Neuron (in vitro differentiated cells): ENCODE data around the gene HTR3E.
"Not testable (repeated sequence)": the region's sequence is repeated elsewhere in the genome, so short reads cannot be mapped to it uniquely, and the experiment has no call there.

Source experiments
- H2AFZ ChIP-seq: one replicate; pipeline ENCODE4 v1.6.1; 2013; ENCODE audit warnings: low read depth, mild to moderate bottlenecking, inconsistent platforms, low read length, moderate library complexity
- H3K27me3 ChIP-seq: one replicate; pipeline ENCODE4 v1.6.1; 2013; ENCODE audit warnings: low read length; ENCODE audit not compliant: insufficient read depth
- H3K36me3 ChIP-seq: one replicate; pipeline ENCODE4 v1.6.1; 2013; ENCODE audit warnings: low read length; ENCODE audit not compliant: insufficient read depth
- H3K4me1 ChIP-seq: one replicate; pipeline ENCODE4 v1.6.1; 2013; ENCODE audit warnings: low read length; ENCODE audit not compliant: insufficient read depth
- H3K4me3 ChIP-seq: 2 replicates; pipeline ENCODE4 v1.5.1; 2013; ENCODE audit warnings: mild to moderate bottlenecking, low read length, moderate library complexity
- H3K9me3 ChIP-seq: one replicate; pipeline ENCODE4 v1.6.1; 2013; ENCODE audit warnings: low read length

Gene HTR3E, protein sequence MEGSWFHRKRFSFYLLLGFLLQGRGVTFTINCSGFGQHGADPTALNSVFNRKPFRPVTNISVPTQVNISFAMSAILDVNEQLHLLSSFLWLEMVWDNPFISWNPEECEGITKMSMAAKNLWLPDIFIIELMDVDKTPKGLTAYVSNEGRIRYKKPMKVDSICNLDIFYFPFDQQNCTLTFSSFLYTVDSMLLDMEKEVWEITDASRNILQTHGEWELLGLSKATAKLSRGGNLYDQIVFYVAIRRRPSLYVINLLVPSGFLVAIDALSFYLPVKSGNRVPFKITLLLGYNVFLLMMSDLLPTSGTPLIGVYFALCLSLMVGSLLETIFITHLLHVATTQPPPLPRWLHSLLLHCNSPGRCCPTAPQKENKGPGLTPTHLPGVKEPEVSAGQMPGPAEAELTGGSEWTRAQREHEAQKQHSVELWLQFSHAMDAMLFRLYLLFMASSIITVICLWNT

GRCh38 chr3:184096811-184097383 is at the start of gene HTR3E:
Gene HTR3E, plus strand, starts transcription at chr3:184097064. Its CDS starts 466 bp downstream, at chr3:184097530.
- H3K36me3 ChIP-seq, result no peaks in the 10 kb centered on the region
- H3K4me3 ChIP-seq, result no peak within 1 kb of the TSS
- no peak within 1 kb of the TSS for H2AFZ ChIP-seq
- no peaks in the 10 kb centered on the region for H3K9me3 ChIP-seq
- no peaks in the 10 kb centered on the region for H3K27me3 ChIP-seq
- no peaks in the 10 kb centered on the region for H3K4me1 ChIP-seq

GRCh38 chr3:184050217-184050847 is 46.5 kb upstream of the HTR3E start:
- H3K4me3 ChIP-seq, result no peak overlapping the region
- H3K9me3 ChIP-seq, result no peaks in the 10 kb centered on the region
- peaks cover 14% of the 10 kb centered on the region for H3K27me3 ChIP-seq
- no peaks in the 10 kb centered on the region for H3K36me3 ChIP-seq
- no peaks in the 10 kb centered on the region for H3K4me1 ChIP-seq
- H2AFZ ChIP-seq, result no peak overlapping the region

DNA sequence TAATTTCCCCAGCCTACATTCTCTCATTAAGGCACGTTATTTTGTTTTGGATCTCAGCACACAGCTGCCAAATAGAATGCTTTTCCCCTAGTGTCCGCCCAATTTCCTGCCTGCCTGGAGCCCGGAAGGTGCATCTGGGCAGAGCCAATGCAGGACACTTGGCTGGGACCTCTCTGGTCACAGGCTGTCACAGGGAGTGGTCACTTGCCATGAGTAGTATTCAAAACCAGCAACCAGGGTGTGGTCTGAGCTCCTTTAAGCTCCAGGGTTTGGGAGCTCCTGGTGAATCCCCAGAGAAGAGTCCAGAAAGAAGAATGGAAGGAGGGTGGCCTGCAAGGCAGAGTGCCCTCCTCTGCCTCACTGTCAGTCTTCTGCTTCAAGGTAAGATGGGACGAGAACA is 44.1 kb upstream of the HTR3E start, which contains the start of gene HTR3C:
Gene HTR3C, plus strand, starts transcription at position 281 of the 400 bp plus-strand sequence. Its CDS starts 34 bp downstream, at position 315.
- Histone ChIP-seq H3K4me1 (no peaks in the 10 kb centered on the region), H3K4me3 (no peak within 1 kb of the TSS), H3K27me3 (peaks cover 18% of the 10 kb centered on the region), H3K9me3 (no peaks in the 10 kb centered on the region), H3K36me3 (no peaks in the 10 kb centered on the region), H2AFZ (no peak within 1 kb of the TSS)

DNA sequence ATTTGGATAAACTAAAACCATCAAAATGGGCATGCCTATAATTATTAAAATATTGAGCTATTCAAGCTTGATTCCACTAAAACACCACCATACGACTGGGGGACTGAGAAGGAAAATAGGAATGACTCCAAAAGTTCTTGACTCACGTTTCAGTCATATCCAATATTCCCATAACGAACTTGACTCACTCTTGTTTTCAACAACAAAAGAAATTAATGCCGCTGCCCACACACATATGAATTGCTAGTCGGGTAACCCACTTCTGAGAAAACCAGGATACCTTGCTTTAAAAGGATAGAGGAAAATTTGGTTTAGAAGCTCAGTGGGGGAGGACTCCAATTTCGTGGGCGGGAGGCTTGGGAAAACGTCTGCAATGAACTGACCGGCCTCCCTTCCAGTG is 38.8 kb upstream of the HTR3E start:
- Histone ChIP-seq H3K27me3 (peaks cover 12% of the 10 kb centered on the region), H3K4me1 (no peaks in the 10 kb centered on the region), H3K4me3 (no peak overlapping the region), H3K36me3 (no peaks in the 10 kb centered on the region), H2AFZ (no peak overlapping the region), H3K9me3 (no peaks in the 10 kb centered on the region)

GRCh38 chr3:184059424-184059823 is 37.4 kb upstream of the HTR3E start:
- H3K36me3 ChIP-seq, result no peaks in the 10 kb centered on the region
- H3K9me3 ChIP-seq, result no peaks in the 10 kb centered on the region
- peaks cover 7% of the 10 kb centered on the region for H3K27me3 ChIP-seq
- H2AFZ ChIP-seq, result no peak overlapping the region
- H3K4me3 ChIP-seq, result no peak overlapping the region
- no peaks in the 10 kb centered on the region for H3K4me1 ChIP-seq

- Histone ChIP-seq H3K27me3 (no peaks in the 10 kb centered on the region), H3K4me3 (no peak overlapping the region), H2AFZ (no peak overlapping the region), H3K9me3 (no peaks in the 10 kb centered on the region), H3K4me1 (no peaks in the 10 kb centered on the region), H3K36me3 (no peaks in the 10 kb centered on the region)
Measured at GRCh38 chr3:184062637-184063036, 34.2 kb upstream of the HTR3E start.

DNA sequence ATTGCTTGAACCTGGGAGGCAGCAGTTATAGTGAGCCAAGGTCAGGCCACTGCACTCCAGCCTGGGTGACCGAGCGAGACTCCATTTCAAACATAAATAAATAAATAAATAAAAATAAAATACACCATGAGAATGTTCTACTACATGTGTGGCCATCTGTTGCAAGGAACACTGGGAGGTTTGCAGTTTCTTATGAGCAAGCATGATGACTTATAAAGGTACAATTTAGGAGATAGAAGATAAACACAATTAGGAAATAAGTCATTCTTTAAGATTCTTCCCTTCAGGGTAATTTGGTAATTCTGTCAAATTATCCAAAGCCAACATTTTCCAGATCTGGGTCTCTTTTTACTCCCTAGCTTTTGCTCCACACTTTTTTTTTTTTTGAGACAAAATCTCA is 30.7 kb upstream of the HTR3E start:
- Histone ChIP-seq H2AFZ (no peak overlapping the region), H3K9me3 (peaks cover 2% of the 10 kb centered on the region), H3K27me3 (no peaks in the 10 kb centered on the region), H3K4me3 (no peak overlapping the region), H3K36me3 (no peaks in the 10 kb centered on the region), H3K4me1 (no peaks in the 10 kb centered on the region)

GRCh38 chr3:184067573-184068055 is 29.2 kb upstream of the HTR3E start:
- Histone ChIP-seq H3K4me1 (no peaks in the 10 kb centered on the region), H3K36me3 (no peaks in the 10 kb centered on the region), H3K27me3 (no peaks in the 10 kb centered on the region), H3K4me3 (no peak overlapping the region), H3K9me3 (peaks cover 2% of the 10 kb centered on the region), H2AFZ (no peak overlapping the region)

DNA sequence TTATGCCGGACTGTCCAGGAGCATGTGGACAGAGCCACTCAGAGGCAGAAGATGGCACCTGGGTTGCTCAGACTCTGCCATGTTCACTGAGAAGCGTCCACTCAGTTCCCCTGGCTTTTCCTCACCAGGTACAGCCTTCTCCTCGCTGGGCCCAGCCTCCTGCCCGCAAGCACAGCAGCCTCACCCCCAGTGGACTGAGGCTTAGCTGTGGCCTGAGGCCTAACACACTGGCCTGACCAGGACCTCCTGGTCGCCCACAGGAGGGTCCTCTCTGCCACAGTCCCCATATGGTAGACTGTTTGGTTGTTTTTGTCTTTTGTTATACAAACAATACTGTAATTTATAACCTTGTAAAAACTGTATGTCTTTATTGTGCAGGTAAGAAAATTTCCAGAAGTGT is 28.5 kb upstream of the HTR3E start:
- Histone ChIP-seq H3K4me3 (no peak overlapping the region), H3K27me3 (no peaks in the 10 kb centered on the region), H2AFZ (no peak overlapping the region), H3K36me3 (no peaks in the 10 kb centered on the region), H3K4me1 (no peaks in the 10 kb centered on the region), H3K9me3 (peaks cover 2% of the 10 kb centered on the region)

GRCh38 chr3:184071142-184071541 is 25.7 kb upstream of the HTR3E start:
- not testable (repeated sequence) for H3K27me3 ChIP-seq, H3K4me1 ChIP-seq

DNA sequence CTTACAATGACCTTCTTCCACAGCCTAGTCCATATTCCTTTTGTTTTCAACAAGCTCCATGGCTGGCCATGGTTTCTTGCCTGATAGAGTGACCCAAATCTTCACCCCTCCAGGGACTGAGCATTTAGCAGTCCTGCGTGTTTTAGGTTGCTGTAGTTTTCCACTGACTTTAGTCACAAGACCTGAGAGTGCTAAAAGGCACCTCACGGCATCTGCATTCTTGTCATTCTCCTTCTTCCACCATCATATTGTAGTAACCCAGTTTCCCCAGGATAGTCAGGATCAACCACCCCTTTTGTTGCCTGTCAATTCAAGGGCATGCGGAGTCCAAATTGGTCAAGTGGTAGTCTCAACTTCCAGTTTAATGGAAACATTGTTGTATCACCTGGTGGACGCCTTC is 23.2 kb upstream of the HTR3E start:
- no peaks in the 10 kb centered on the region for H3K4me1 ChIP-seq
- H3K27me3 ChIP-seq, result peaks cover 5% of the 10 kb centered on the region
- no peak overlapping the region for H2AFZ ChIP-seq
- no peaks in the 10 kb centered on the region for H3K36me3 ChIP-seq
- peaks cover 2% of the 10 kb centered on the region for H3K9me3 ChIP-seq
- no peak overlapping the region for H3K4me3 ChIP-seq

More at GRCh38 chr3:184071142-184071541, 25.7 kb upstream of the HTR3E start:
- H2AFZ ChIP-seq, H3K36me3 ChIP-seq, H3K9me3 ChIP-seq, H3K4me3 ChIP-seq: not testable (repeated sequence)

GRCh38 chr3:184075901-184076300 is 21.0 kb upstream of the HTR3E start:
- H3K4me3 ChIP-seq, result no peak overlapping the region
- no peak overlapping the region for H2AFZ ChIP-seq
- H3K36me3 ChIP-seq, result no peaks in the 10 kb centered on the region
- H3K4me1 ChIP-seq, result no peaks in the 10 kb centered on the region
- H3K9me3 ChIP-seq, result no peaks in the 10 kb centered on the region
- H3K27me3 ChIP-seq, result peaks cover 5% of the 10 kb centered on the region

- no peak overlapping the region for H3K4me3 ChIP-seq
- H3K9me3 ChIP-seq, result no peaks in the 10 kb centered on the region
- peaks cover 9% of the 10 kb centered on the region for H3K27me3 ChIP-seq
- H3K36me3 ChIP-seq, result no peaks in the 10 kb centered on the region
- H2AFZ ChIP-seq, result no peak overlapping the region
- H3K4me1 ChIP-seq, result no peaks in the 10 kb centered on the region
Measured at GRCh38 chr3:184077881-184078280, 19.0 kb upstream of the HTR3E start.
